HepG2 (cell line): ENCODE data around the gene RPS19. TPM values are rescaled to one million over a fixed set of nuclear protein-coding genes. Genes with fewer than 3 reads are reported as not detected.

Experiments used
- ATAC-seq: fragments of 200-7000 bp; cut with Tn5 transposase; 3 replicates; pipeline ENCODE4 v1.9.1; 2020; ENCODE audit warnings: mild to moderate bottlenecking, moderate library complexity
- BruUV-seq: library from RNA; stranded (reverse); fragments of 400-500 nt; replicated peaks from 2 replicates; lab custom pipeline; 2021; lab: Mats Ljungman, UMichigan
- CTCF ChIA-PET: fragments of 300-600 bp; formaldehyde crosslinking; extraction: SDS; loops from one replicate; lab custom pipeline; 2021; ENCODE audit warnings: low total read pairs, inconsistent platforms, low intra/inter-chr PET ratio; lab: Yijun Ruan, JAX
- POLR2A ChIA-PET: fragments of 350-600 bp; sonication (Branson Sonifier 250); formaldehyde crosslinking; loops from one replicate; lab custom pipeline; 2020; ENCODE audit warnings: antibody characterized with exemption, inconsistent platforms; lab: Yijun Ruan, JAX
- DNase-seq: peaks from one replicate; pipeline ENCODE4 v3.0.0-alpha.2; 2015; ENCODE audit warnings: low spot score
- FAIRE-seq: peaks from 3 replicates; lab custom pipeline; 2011; peaks lifted over from hg19 to GRCh38; lab: Jason Lieb, UNC
- H2AFZ ChIP-seq: one replicate; pipeline ENCODE4 v1.6.1; 2011; ENCODE audit warnings: low read length, inconsistent platforms
- H3K27ac ChIP-seq: fragments of 300-600 bp; 3 replicates; pipeline ENCODE4 v1.8.0; 2011; ENCODE audit warnings: mixed run types, mild to moderate bottlenecking, mixed read lengths, low read length, inconsistent platforms; ENCODE audit not compliant: insufficient read depth; ENCODE audit errors: extremely low read length
- H3K27me3 ChIP-seq, 2 experiments: fragments of 200-600 bp in 1 of 2; 2 replicates in 1 of 2; 3 replicates in 1 of 2; pipeline versions ENCODE4 v1.6.0 to v1.8.0; 2011; ENCODE audit warnings: low read length in 2 of 2, mild to moderate bottlenecking in 2 of 2, moderate library complexity in 2 of 2, inconsistent platforms in 1 of 2; ENCODE audit not compliant: insufficient read depth in 2 of 2, control insufficient read depth in 1 of 2
- H3K36me3 ChIP-seq, 2 experiments: fragments of 200-600 bp in 1 of 2; replicated peaks in 1 of 2; 2 replicates in 1 of 2; 3 replicates in 1 of 2; pipeline versions ENCODE4 v1.5.1 to v1.8.0; 2011; ENCODE audit warnings: low read length in 2 of 2, inconsistent platforms in 1 of 2; ENCODE audit not compliant: insufficient read depth in 2 of 2, control insufficient read depth in 1 of 2
- H3K4me1 ChIP-seq: 2 replicates; pipeline ENCODE4 v1.5.1; 2012; ENCODE audit warnings: low read length, inconsistent platforms; ENCODE audit not compliant: insufficient read depth
- H3K4me2 ChIP-seq: 2 replicates; pipeline ENCODE4 v1.6.0; 2011; ENCODE audit warnings: low read depth, low read length, inconsistent platforms
- H3K4me3 ChIP-seq, 3 experiments: fragments of 200-600 bp in 1 of 3; sonication (generic), shearing (Covaris generic) in 1 of 3; replicated peaks in 1 of 3; 2 replicates each; pipeline ENCODE4 v1.5.1; 2011 to 2016; ENCODE audit warnings: low read length in 3 of 3, inconsistent platforms in 2 of 3, low read depth in 2 of 3, mild to moderate bottlenecking in 2 of 3, control low read depth in 1 of 3, mixed read lengths in 1 of 3; ENCODE audit not compliant: insufficient read depth in 1 of 3
- H3K79me2 ChIP-seq: one replicate; pipeline ENCODE4 v1.6.1; 2011; ENCODE audit warnings: low read length, inconsistent platforms; ENCODE audit not compliant: insufficient read depth
- H3K9ac ChIP-seq: 2 replicates; pipeline ENCODE4 v1.6.0; 2011; ENCODE audit warnings: mild to moderate bottlenecking, low read depth, low read length, inconsistent platforms; ENCODE audit not compliant: insufficient read depth
- H3K9me3 ChIP-seq: 2 replicates; pipeline ENCODE4 v1.5.1; 2012; ENCODE audit warnings: mild to moderate bottlenecking, low read length
- H4K20me1 ChIP-seq: 2 replicates; pipeline ENCODE4 v1.6.0; 2011; ENCODE audit warnings: inconsistent platforms, mild to moderate bottlenecking, low read length, moderate library complexity; ENCODE audit not compliant: insufficient read depth
- CEBPG ChIP-seq: IDR thresholded peaks from 2 replicates; pipeline ENCODE4 v1.6.1; 2016
- E2F2 ChIP-seq: sonication (generic); formaldehyde crosslinking; IDR thresholded peaks from 2 replicates; pipeline ENCODE4 v1.4.0; 2020; ENCODE audit warnings: missing genetic modification reagents, borderline replicate concordance
- ELF3 ChIP-seq: IDR thresholded peaks from 2 replicates; pipeline ENCODE4 v1.6.1; 2016; ENCODE audit warnings: missing genetic modification reagents, missing compliant biosample characterization
- FUBP1 ChIP-seq: sonication (generic); formaldehyde crosslinking; IDR thresholded peaks from 2 replicates; pipeline ENCODE4 v1.5.1; 2020; ENCODE audit warnings: missing genetic modification reagents, mild to moderate bottlenecking, borderline replicate concordance
- KDM5B ChIP-seq: sonication (generic); formaldehyde crosslinking; IDR thresholded peaks from 2 replicates; pipeline ENCODE4 v1.4.0; 2020; ENCODE audit warnings: missing genetic modification reagents, mild to moderate bottlenecking, borderline replicate concordance
- NONO ChIP-seq, 2 experiments: fragments of 450-650 bp in 1 of 2; sonication (generic) in 1 of 2; formaldehyde crosslinking in 1 of 2; IDR thresholded peaks in 1 of 2; conservative IDR thresholded peaks in 1 of 2; 2 replicates each; pipeline versions ENCODE4 v1.6.1 to v1.8.0; 2017 to 2022; ENCODE audit warnings: mild to moderate bottlenecking in 1 of 2, missing genetic modification reagents in 1 of 2, moderate library complexity in 1 of 2
- PAF1 ChIP-seq: IDR thresholded peaks from 2 replicates; pipeline ENCODE4 v1.6.1; 2016; ENCODE audit warnings: missing genetic modification reagents, missing compliant biosample characterization
- WGBS: methylation state at CpG from one replicate; pipeline ENCODE4 v1.1.6; 2017; ENCODE audit warnings: low lambda C conversion rate; 5-methylcytosine and 5-hydroxymethylcytosine counted together
- in situ Hi-C: cut with HindIII; loops from 2 replicates; pipeline ENCODE4 v1.10.0; 2017; ENCODE audit warnings: low pct_unique_long_range_greater_than_20kb; ENCODE audit not compliant: extremely low pct_ligation_motif_present
- intact Hi-C: fragments of 100-400 bp; cut with micrococcal nuclease; formaldehyde crosslinking; loops from one replicate; pipeline ENCODE4 v1.10.0; 2022; ENCODE audit not compliant: unreplicated experiment
- polyA plus RNA-seq, 8 experiments: library from polyadenylated mRNA; depleted of rRNA in 3 of 8; stranded (reverse) in 7 of 8; unstranded in 1 of 8; fragments of >200 nt; fragmentation: Illumina TruSeq in 4 of 8; extraction: Trizol in 4 of 8; gene quantifications; 2 replicates each; pipeline versions ENCODE4 v1.2.1 to v1.2.3, GENCODE V29; 2011 to 2016; ENCODE audit warnings: low read depth in 4 of 8, missing spikeins in 1 of 8, mixed read lengths in 1 of 8; ENCODE audit not compliant: insufficient read depth in 1 of 8
- total RNA-seq, 5 experiments: library from RNA; depleted of rRNA; stranded (reverse); fragments of >200 nt; fragmentation: Illumina TruSeq; extraction: Trizol; gene quantifications; 2 replicates each; pipeline ENCODE4 v1.2.3, GENCODE V29; 2016; ENCODE audit warnings: low read depth in 1 of 5
- TF ChIP-seq, protein P1 (sequence below): sonication (generic); formaldehyde crosslinking; IDR thresholded peaks from 2 replicates; pipeline ENCODE4 v1.4.0; 2020; ENCODE audit warnings: missing genetic modification reagents

Gene RPS19
- total and polyA plus RNA-seq, 2 of the 13 experiments (the other 11 are each of a cell fraction or from before 2014, with no cell fraction given), result 1,983 to 4,758 TPM

- H3K27me3 ChIP-seq, result no peaks in the 10 kb centered on the region; a peak in 1 of 5 replicates
- peaks cover 25% of the 10 kb centered on the region for H3K79me2 ChIP-seq
- intact Hi-C loops (no loop called here), in situ Hi-C loops (loop anchor here (10.0 kb wide), 1 partner anchor 48 kb away; no protein-coding TSS in a partner anchor)
- WGBS, result 87% methylated on average over 13 of the region's 13 CpGs
- TF ChIP-seq FUBP1 (CRISPR knock-in tag), result no peak
- TF ChIP-seq, protein P1, sequence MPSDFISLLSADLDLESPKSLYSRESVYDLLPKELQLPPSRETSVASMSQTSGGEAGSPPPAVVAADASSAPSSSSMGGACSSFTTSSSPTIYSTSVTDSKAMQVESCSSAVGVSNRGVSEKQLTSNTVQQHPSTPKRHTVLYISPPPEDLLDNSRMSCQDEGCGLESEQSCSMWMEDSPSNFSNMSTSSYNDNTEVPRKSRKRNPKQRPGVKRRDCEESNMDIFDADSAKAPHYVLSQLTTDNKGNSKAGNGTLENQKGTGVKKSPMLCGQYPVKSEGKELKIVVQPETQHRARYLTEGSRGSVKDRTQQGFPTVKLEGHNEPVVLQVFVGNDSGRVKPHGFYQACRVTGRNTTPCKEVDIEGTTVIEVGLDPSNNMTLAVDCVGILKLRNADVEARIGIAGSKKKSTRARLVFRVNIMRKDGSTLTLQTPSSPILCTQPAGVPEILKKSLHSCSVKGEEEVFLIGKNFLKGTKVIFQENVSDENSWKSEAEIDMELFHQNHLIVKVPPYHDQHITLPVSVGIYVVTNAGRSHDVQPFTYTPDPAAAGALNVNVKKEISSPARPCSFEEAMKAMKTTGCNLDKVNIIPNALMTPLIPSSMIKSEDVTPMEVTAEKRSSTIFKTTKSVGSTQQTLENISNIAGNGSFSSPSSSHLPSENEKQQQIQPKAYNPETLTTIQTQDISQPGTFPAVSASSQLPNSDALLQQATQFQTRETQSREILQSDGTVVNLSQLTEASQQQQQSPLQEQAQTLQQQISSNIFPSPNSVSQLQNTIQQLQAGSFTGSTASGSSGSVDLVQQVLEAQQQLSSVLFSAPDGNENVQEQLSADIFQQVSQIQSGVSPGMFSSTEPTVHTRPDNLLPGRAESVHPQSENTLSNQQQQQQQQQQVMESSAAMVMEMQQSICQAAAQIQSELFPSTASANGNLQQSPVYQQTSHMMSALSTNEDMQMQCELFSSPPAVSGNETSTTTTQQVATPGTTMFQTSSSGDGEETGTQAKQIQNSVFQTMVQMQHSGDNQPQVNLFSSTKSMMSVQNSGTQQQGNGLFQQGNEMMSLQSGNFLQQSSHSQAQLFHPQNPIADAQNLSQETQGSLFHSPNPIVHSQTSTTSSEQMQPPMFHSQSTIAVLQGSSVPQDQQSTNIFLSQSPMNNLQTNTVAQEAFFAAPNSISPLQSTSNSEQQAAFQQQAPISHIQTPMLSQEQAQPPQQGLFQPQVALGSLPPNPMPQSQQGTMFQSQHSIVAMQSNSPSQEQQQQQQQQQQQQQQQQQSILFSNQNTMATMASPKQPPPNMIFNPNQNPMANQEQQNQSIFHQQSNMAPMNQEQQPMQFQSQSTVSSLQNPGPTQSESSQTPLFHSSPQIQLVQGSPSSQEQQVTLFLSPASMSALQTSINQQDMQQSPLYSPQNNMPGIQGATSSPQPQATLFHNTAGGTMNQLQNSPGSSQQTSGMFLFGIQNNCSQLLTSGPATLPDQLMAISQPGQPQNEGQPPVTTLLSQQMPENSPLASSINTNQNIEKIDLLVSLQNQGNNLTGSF (CRISPR knock-in tag), result no peak
- TF ChIP-seq CEBPG (CRISPR knock-in tag), result no peak
- no peak for TF ChIP-seq NONO (IDR thresholded peaks at IDR 0.05)
- TF ChIP-seq NONO (CRISPR knock-in tag; conservative IDR thresholded peaks at IDR 0.05), result no peak
- TF ChIP-seq PAF1 (CRISPR knock-in tag), result no peak
- no peak for TF ChIP-seq E2F2 (CRISPR knock-in tag)
- TF ChIP-seq KDM5B (CRISPR knock-in tag), result 0 out of 2 replicates have a peak, but pooled peaks have one; percentile 16
- TF ChIP-seq ELF3 (CRISPR knock-in tag), result no peak
- ATAC-seq (no peak), DNase-seq (no peak), FAIRE-seq (no peak)
- H3K4me1 ChIP-seq, result peaks cover 48% of the 10 kb centered on the region
- peak overlapping the region; percentile 50 for H3K9ac ChIP-seq
- H3K27ac ChIP-seq, result peak overlapping the region; percentile 66
- no peaks in the 10 kb centered on the region for H4K20me1 ChIP-seq
- H3K9me3 ChIP-seq, result no peaks in the 10 kb centered on the region
- CTCF ChIA-PET, result interaction anchor here (1.2 to 1.8 kb wide), 4 partner anchors 13 to 64 kb away, joined by 3 to 7 read pairs (median 4); no protein-coding TSS in a partner anchor
- no peak overlapping the region for H2AFZ ChIP-seq
- peak overlapping the region in 2 of 3 experiments; percentile 12 to 55; a peak in 2 of 6 replicates for H3K4me3 ChIP-seq
- H3K36me3 ChIP-seq, result peaks cover 4 to 13% of the 10 kb centered on the region in 2 experiments; a peak in 3 of 5 replicates
- POLR2A ChIA-PET, result interaction anchor here (0.9 to 2.4 kb wide), 5 partner anchors 14 to 71 kb away, joined by 3 to 21 read pairs (median 3); partner anchors contain the start of gene RPS19
- H3K4me2 ChIP-seq, result peak overlapping the region; percentile 72
- BruUV-seq, result no TSS peak
Observed at GRCh38 chr19:41886761-41887710, 27.0 kb downstream of the RPS19 start.
